SK-N-SH treated with all-trans-retinoic acid at 6 μM for 48 hours (cell line): ENCODE measurements around the gene PSMA2.

Experiments
- BACH2 ChIP-seq: fragments of 250-450 bp; sonication (Bioruptor Pico); IDR thresholded peaks from 2 replicates; pipeline ENCODE4 v1.9.0; 2021; ENCODE audit warnings: mild to moderate bottlenecking, borderline replicate concordance
- ESRRG ChIP-seq: fragments of 250-450 bp; sonication (Bioruptor Pico); IDR thresholded peaks from 2 replicates; pipeline ENCODE4 v1.6.1; 2021; ENCODE audit warnings: mild to moderate bottlenecking
- RARB ChIP-seq: fragments of 250-450 bp; sonication (Bioruptor Pico); IDR thresholded peaks from 2 replicates; pipeline ENCODE4 v1.8.0; 2021; ENCODE audit warnings: mild to moderate bottlenecking, moderate library complexity
- TCF4 ChIP-seq: fragments of 250-450 bp; sonication (Bioruptor Pico); IDR thresholded peaks from 2 replicates; pipeline ENCODE4 v1.8.0; 2021; ENCODE audit warnings: mild to moderate bottlenecking, moderate library complexity, borderline replicate concordance

DNA sequence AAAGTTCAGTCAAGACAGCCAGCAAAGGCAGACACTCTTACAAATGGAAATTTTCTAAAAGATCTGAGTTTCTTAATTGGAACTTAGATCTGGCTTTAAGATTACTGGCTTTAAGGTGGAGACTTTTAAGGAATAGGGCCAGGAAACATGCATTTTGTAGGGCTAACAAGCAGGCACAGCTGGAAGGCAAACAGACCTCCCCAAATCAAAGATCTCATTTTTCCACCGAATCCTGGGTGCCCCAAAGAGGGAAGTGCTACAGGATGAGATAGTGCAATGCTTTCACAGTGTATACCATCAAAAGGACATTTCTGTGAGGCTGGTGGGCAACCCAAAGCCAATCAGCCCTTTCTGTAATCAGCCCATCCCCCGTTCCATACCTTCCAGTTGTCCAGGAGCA, 27.6 kb upstream of the PSMA2 start:
- TF ChIP-seq TCF4 (CRISPR knock-in tag) = no peak
- TF ChIP-seq BACH2 (CRISPR knock-in tag) = no peak
- TF ChIP-seq RARB = no peak
- TF ChIP-seq ESRRG (CRISPR knock-in tag) = no peak
